ENCODE results near the gene KRTAP26-1.

The KRTAP26-1 gene, protein sequence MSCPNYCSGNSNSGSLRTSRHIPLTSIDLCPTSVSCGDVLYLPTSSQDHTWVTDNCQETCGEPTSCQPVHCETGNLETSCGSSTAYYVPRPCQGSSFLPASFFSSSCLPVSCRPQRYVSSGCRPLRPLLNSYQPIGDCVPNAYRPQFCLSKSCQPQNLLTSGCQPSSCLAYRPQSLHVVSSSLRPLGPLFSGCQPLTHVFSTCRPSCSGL

DNA sequence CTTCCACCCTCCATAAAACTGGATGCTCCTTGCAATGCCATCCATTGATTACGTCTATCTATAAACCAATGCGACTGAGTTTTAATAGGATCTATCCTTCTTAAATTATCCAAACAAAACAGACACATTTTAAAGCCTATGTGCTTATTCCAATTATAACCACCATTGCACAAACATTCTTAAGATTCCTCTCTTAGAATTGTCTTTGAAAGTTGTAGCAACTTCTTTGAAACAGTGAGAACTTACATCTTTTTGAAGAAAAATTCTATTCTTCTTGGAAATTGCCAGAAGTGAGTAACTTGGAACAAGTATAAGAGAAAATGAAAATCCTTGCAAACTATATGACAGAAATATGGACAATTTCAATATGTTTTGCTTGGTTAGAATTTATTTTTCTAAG is at the start of gene KRTAP26-1:
KRTAP26-1 (minus strand) TSS at position 101 of the 400 bp plus-strand sequence. CDS start 280 bp downstream, outside the sequence.
- DNase-seq: no peak

DNA sequence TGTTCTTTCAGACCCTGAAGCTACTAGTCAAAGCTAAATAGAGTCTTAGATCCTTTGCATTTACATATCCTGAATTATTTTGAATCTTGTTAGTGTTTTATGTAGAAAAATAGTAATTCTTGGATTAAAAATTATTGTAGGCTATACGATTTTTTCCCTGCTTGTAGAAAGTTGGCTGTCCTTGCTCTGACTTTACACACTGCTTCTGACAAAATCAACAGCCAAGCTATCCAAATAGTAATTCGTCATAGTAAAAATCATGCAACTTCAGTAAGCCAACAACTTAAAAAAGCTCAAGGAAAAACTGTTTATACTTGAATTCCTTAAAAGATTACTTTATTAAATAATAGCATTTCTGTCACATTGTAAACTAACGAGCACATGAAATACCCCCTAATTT is 35.8 kb upstream of the KRTAP26-1 start:
- no peak for DNase-seq

DNA sequence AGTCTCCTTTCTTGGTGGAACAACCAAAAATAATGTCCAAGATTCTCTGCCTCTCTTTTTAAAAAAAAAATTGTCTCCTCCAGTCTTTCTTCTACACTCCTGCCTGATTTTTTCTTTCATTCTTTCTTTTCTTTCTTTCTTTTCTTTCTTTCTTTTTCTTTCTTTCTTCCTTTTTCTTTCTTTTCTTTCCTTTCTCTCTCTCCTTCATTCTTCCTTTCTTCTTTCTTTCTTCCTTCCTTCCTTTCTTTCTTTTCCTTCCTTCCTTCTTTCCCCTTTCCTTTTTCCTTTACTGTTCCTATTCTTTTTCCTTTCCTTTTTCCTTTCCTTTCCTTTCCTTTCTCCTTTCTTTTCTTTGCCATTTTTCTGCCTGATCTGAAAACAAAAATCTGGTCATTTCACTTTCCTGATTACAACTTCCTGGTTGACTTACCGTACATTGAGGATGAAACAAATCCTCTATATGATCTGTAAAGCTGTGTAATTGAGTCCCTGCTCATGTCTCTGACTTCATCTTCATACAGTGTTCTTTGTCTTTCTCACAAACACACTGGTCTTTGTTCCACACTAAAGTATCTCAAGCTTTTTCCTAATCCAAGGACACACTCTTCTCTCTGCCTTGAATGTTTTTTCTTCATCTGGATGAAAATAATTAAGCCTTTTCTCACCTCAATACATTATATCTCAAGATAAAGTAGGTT is 34.3 kb upstream of the KRTAP26-1 start:
- DNase-seq: no peak

DNA sequence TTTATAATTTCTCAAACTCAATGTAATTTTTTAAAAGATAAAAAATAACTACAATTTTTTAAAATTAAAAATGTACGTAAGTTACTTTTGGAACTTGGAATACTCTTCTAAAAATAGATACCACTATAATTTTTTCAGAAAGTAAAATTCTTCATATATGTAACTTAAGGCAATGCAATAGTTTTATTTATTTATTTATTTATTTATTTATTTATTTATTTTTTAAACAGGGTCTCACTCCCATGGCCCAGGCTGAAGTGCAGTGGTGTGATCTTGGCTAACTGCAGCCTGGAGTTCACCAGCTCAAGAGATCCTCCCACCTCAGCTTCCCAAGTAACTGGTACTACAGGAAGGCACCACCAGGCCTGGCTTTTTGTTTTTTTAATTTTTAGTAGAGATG is 31.4 kb upstream of the KRTAP26-1 start:
- DNase-seq: no peak

DNA sequence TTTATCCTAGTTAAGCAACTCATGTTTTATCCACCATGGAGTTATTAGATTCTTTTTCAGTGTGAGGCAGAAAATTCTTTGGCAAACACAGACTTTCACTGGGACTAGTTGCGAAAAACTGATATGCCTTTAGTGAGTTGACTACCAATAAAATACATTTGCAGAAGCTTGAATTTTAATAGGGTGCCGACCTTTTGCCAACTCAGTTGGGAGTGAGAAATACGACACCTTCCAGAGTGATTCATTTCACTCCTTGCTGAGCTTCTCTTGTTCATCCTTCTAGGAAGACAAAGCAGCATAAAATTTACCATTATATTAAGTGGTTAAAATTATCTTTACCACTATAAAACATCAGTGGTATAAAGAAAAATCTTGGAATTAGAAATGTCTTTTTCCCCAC is 29.5 kb upstream of the KRTAP26-1 start:
- no peak for DNase-seq

DNA sequence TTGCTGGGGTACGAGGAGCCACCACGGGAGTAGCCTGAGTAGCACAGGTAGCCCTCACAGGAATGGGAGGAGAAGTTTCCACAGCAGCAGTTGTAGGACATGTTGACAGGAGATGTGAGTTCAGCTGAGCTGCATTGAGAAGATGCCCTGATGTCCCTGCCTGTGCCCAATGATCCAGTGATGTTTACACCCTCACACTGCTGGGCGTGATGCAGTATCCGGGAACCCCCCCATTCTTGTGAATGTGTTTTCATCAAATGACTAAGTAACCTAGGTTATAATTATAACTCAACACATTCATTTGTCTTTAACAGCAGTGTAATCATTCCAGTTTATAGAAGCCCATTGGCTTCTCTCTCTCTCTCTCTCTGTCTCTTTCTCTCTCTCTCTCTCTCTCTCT is 28.4 kb upstream of the KRTAP26-1 start, which contains the start of gene KRTAP23-1:
KRTAP23-1 (minus strand) TSS at position 101 of the 400 bp plus-strand sequence; CDS start at position 101, 0 bp downstream.
- no peak for DNase-seq

DNA sequence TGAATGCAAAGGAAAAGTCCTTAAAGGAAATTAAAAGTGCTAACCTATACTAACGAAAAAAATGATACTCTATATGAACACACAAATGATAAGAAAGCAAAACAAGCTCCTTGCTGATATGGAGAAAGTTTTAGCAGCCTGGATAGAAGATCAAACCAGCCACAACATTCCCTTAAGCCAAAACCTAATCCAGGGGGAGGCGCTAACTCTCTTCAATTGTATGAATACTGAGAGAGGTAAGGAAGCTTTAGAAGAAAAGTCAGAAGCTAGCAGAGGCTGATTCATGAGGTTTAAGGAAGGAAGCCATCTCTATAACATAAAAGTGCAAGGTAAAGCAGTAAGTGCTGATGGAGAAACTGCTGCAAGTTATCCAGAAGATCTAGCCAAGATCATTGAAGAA is 24.9 kb upstream of the KRTAP26-1 start:
- no peak for DNase-seq

DNA sequence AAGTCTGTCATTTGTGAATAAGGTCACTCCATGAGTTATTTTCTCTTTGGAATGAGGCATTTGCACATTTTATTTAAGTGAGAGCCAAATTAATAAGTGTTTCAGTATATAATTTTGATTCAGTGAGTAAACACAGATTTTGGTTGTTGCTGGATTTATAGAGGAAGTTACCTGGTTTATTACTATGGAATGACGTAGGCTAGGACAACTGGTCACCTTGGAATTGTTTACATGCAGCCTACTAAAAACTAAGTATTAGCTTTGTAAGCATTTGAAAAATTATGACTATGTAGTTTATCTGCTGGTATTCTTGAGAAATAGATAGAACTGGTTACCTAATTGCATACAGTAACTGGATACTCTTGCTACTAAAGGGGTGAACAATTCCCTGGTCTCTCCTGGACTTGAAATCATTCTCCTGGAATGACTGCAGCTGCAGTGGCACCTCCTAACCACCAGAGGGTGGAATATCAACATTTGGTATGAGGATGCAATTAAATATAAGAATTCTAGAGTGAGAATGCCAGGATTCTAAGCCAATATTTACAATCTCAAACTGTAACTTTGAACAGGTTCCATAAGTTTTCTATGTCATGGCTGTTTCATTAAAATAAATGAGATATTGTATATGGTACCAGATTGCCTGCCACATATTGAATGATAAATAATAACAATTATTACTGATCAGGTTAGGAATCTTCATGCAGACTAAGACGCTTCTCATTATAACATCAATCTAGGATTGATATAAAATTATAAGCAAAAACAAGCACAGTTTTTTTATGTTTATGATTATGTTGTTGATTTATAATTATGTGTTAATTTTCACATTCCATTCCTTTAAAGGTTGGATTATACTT is 20.8 kb upstream of the KRTAP26-1 start:
- DNase-seq: peak; percentile 30

DNA sequence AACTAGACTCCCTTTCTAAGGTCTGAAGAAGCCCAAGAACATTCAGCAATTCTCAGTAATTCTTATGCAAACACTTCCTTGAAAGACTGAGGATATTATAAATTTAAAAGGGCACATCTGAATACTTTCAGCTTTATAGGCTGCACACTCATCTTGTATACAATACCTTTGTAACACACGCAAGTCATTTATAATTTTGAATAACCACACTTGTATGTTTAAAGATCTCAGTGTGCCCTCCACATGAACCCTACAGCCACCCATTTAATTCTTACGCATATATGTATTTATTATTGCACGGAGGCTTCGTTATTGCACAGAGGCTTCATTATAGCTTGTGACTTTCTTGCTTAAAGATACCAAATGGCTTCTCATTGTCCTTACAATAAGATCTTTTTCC is 18.6 kb upstream of the KRTAP26-1 start:
- DNase-seq: no peak

DNA sequence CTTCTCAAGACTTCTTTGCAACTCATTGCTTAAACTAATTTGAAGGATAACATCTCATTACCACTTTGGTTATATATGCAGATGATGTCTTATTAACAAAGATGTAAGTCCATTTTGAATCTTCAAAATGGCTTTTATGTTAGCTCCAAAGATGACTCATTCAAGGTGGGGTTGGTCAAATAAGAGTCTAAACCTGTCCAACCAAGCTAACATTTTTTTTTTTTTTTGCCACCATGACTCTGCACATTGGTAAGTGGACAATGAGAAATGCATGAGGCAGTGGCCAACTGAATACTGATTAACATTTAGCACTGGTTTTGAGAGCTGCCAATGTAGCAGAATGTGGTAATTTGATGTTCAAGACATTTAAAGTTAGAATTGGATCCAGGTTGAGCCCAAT is 17.7 kb upstream of the KRTAP26-1 start:
- DNase-seq: no peak

DNA sequence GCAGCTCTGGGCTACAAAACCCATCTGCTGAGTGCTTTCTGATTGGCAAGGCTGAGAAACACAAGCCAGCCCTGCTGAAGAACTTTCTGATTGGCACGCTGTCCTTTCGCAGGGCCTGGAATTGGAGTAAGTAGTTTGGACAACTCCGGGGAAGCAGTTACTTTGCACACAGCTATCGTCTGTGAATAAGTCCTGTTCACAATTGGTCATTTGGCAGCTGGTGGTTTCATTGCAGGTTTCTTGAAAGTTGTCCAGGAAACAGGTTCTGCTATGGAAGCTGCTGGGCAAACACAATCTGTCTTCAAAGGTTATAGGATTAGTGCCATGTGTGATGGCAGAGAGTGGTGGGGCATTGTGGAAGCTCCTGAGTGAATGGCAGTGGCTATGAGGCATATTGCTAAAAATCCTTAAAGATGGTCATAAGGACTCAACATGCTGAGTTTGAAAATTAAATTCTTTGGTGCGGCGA is 17.2 kb upstream of the KRTAP26-1 start, which contains the start of gene KRTAP27-1:
KRTAP27-1 (minus strand) TSS at position 419 of the 469 bp plus-strand sequence; CDS start at position 393, 26 bp downstream.
- DNase-seq: no peak

DNA sequence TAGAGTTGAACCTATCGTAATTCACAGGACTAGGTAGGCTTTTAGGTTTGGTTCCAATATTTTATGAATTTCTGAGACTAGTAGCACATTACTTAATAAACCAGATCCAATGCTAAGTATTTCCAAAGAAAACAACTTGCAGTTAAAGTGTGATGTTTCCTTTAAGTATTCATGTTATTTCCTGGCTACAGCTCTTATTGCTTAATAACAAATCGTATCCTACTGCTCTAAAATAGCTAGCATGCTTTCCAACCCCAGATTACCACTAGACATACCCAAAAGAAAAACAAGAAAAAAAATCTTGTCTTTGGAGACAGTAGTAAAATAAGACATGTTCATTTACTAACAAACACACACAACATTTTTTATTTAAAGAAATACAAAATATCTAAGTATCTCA is 16.5 kb upstream of the KRTAP26-1 start:
- no peak for DNase-seq

DNA sequence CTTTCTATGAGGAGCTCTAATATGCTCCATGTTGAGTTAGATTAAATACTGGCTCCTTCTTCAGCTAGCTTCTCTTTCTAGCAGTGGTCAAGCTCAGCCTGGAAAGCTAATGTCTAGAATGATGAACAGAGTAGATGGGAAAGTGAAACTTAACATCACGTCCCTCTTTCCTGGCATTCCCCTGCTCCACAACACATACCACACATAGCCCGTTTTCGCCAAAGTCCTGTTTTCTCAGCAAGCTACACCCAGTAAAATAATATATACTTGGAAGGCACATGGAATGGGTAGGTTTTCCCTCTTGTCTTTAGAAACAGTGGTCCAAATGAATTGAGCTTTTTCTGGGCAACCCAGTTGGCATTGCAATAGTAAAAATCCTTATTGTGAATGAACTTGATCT is 13.6 kb upstream of the KRTAP26-1 start:
- DNase-seq: no peak

DNA sequence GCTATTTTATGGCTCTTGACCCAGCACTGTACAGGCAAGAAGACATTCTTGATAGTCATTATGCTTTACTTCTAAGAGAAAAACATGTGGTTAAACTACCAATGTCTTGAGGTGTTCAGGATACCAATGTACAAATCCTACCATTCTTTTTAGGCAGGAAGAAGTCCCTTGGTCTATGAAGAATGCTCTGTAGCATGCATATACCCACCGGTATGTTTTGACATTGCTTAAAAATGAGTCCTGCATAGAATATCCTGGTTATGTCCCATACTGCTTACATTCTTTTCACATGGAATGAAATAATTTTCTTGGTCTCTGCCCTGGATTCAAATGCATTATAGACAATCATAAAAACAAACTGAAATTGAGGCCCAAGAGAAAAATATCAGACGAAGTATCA is 12.6 kb upstream of the KRTAP26-1 start:
- DNase-seq: no peak

DNA sequence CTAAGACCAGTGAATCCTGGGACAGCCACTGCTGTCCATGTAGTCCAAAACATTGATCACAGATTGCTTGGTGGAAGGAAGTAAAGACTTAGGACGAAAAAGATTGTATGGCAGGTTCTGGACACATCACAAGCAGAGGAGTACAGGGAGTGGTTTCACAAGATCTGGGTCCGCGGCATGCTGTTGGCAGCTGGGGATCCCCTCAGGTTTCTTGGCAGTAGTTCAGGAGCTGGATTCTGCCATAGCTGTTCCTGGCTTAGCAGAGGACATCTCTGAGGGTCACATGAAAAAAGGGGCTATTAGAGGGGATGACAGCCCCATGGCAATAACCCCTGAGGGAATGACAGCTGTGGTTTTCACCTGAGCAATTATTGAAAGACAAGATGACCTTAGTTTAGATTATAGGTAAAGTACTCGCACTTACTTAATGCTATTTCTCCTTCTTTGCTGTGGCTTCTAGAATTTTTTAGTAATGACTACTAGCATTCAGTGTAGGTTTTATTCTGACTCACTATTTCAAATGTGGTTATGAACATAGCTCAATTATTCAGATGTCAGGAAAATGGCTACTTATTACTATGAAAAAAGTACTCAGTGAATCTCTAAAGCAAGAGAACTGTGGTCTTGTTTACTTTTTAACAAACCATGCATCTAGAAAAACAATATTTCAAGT is 9.2 kb upstream of the KRTAP26-1 start:
- DNase-seq: no peak

DNA sequence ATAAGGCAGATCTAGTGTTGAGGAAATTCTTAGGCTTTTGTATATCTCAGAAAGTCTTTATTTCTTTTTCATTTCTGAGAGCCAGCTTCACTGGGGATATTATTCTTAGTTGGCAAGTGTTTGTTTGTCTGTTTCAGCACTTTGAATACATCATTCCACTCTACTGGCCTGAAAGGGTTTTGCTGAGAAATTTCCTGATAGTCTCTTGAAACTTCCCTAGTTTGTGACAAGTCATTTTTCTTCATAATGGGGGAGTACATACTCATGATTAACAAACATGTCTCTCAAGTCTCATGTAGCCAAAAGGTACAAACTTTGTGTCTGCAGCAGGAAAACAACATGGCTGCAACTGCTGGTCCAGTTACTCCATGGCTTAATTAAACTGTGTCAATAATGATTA is 6.3 kb upstream of the KRTAP26-1 start:
- DNase-seq: no peak

DNA sequence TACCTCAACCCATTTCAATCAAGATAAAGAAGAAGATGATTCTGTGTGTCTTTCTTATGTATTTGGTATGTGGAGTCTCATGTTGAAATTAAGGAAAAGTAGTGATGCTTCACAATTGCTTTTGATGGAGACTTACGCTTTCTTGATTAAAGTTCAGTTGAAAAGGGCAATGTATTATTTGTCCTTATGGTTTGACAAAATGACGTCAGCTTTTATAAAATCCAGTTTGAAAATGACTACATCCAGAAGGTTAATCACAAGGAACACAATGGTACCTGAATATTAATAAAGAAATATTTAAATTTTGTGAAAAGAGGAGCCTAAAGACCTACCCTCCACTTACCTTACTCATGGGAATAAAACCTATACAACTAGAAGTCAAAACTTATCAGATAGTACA is 4.4 kb downstream of the KRTAP26-1 start:
- DNase-seq: no peak

DNA sequence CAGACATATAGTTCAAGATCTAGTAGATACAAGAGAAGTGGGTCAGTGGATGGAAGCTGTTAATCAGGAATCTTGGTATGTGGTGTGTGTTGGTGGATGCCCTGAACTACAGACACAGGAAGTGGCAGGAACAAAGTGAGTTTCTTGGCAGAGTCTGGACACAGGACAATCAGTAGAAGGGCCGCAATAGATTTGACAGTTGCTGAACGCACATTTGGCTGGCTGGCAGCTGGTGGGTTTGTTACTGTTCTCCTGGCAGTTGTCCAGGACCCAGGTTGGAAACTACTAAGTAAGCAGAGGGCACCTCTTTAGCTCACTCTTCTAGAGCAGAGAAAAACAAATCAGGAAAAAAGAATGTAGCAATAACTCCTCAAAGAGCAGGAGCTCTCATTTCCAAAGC is 13.2 kb downstream of the KRTAP26-1 start:
- DNase-seq: no peak

DNA sequence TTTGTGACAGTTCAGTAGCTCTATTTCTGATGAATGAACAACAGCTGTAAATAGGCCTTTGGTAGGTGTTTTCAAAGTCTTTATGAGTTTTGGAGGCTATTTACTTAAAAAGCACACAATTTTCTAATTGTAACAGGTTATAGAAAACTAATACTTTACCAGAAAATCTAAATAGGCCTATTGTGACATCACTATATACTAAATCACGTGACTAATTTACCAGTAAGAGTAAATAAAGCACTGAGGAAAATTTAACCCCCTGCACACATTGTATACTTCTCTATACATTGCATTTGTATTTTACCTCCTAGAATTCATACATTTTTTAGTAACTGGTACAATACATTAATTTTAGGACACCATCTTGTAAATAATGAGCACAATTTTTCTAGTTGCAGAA is 15.0 kb downstream of the KRTAP26-1 start:
- no peak for DNase-seq

DNA sequence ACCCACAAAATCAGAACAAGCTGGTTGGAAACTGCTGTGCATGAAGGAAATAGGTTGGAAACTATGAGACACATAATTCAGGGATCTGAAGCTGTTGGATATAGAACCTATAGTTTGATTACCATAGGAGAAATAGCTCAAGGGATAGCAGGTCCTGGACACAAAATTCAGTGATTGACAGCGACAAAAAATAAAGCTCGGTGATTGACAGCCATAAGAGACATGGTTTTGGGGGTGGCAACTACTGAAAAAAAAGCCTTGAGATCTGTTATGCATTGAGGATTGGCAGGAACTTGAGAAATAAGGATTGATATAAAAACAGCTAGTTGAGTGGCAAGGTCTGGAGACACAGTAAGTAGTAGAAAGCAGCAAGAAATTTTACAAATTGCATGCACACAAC is 30.9 kb downstream of the KRTAP26-1 start, which contains the start of gene KRTAP25-1:
KRTAP25-1 (minus strand) TSS at position 300 of the 400 bp plus-strand sequence; CDS start at position 276, 24 bp downstream.
- DNase-seq: no peak

DNA sequence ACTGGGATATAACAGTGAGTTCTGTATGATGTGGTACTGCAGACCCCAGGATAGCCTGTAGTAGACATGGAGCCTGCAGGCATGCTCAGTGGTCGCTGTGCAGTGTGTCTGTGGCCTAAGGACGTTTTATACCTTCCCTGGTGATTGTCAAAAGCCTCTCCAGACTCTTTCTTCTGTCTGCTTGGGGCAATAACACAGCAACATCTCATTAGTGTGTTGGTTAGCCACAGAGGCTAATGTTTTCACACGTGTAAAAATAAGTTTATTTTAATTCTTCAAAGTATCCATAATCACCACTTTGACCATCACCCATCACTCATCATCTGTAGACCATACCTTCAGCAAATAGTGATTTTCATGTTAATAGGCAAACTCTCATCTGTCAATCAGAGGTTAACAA is 37.3 kb downstream of the KRTAP26-1 start, which contains the start of gene KRTAP24-1:
KRTAP24-1 (minus strand) TSS at position 101 of the 400 bp plus-strand sequence; CDS start at position 83, 18 bp downstream.
- no peak for DNase-seq

DNA sequence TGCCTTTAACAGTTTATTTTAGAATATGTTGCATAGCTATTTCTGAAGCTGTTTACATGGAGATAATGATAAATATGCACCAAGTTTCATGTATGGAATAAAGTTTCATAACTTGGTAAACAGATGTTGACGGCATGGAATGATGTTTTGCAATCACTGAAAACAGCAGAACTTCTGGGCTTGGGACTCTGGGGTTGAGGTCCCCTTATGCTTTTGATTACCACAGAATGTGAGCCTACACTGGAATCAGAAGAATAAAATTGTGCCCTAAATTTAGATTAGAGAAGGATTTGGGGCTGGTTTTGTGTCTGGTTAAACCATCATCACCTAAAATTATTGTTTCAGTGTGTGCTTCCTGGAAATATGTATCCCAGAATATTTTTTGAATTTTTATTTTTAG is 48.5 kb downstream of the KRTAP26-1 start:
- DNase-seq: no peak

DNA sequence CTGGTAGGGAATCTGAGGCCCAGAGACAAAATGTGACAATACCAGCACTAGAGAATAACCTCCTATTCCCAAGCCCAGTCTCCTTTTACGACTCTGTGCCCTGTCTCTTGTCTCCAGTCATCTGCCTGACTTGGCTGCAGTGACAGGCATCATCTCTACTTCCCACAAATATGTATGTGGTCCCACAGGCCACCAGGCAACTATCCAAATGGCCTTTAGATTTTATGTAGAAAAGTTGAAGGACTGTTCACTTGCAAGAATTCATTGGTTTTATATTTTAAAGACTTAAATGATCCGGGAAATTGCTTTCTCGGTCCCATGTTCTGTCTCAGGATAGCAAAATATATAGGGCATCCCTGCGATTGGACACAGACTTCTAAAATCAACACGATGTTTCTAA is 49.0 kb downstream of the KRTAP26-1 start:
- no peak for DNase-seq

Data from NCI-H2029 (cell line).